ENCODE data around the gene PRKCB. TPM values are rescaled to one million over a fixed set of nuclear protein-coding genes. Genes with fewer than 3 reads are reported as not detected.

Gene PRKCB
- polyA plus RNA-seq, 1 donor (not counting 4 experiments of a cell fraction or from before 2014, with no cell fraction given), result 0.18 TPM

DNA sequence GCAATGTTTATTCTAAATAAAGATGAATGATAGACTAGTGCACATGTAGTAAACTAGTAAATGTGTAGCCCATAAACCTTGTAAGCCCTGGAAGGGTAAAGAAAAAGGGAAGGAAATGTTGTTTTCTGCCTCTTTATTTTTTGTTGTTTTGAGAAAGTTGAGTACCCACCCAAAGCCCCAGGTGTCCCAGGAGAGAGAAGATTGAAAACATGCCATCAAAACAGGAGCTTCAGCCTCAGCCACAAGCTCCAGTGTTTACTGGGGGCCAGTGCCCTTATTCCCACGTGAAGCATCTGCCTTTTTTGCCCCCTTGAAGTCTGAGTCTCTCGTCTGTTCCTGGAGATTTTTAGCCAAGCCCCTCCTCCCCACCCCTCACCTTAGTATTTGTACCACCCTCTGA lies 121.5 kb downstream of the PRKCB start:
- Histone ChIP-seq H3K27ac (ENCODE audit: control insufficient read depth, insufficient read depth, low read length) (no peak overlapping the region), H3K4me1 (ENCODE audit: control insufficient read depth, extremely low read depth, insufficient read depth, low read length) (no peaks in the 10 kb centered on the region), H3K79me2 (ENCODE audit: control insufficient read depth, insufficient read depth, low read length) (no peaks in the 10 kb centered on the region), H3K4me2 (ENCODE audit: control insufficient read depth, extremely low read depth, insufficient read depth, low read depth, low read length) (no peak overlapping the region), H3K27me3 (ENCODE audit: control insufficient read depth, extremely low read depth, insufficient read depth, low read length) (no peaks in the 10 kb centered on the region), H4K20me1 (ENCODE audit: control insufficient read depth, extremely low read depth, insufficient read depth, low read length) (no peaks in the 10 kb centered on the region), H3K4me3 (ENCODE audit: control insufficient read depth in 2 of 3, extremely low read depth in 1 of 3, insufficient read depth in 2 of 3, low read depth in 1 of 3, low read length in 3 of 3) (no peak overlapping the region), H3K9me1 (ENCODE audit: control insufficient read depth, extremely low read depth, insufficient read depth, low read length) (no peaks in the 10 kb centered on the region), H3K9me3 (ENCODE audit: control insufficient read depth, low read depth, low read length) (no peaks in the 10 kb centered on the region), H3K9ac (ENCODE audit: control insufficient read depth, extremely low read depth, insufficient read depth, low read length) (no peak overlapping the region), H2AFZ (ENCODE audit: control insufficient read depth, low read length) (no peak overlapping the region), H3K36me3 (ENCODE audit: control insufficient read depth in 2 of 2, extremely low read depth in 1 of 2, insufficient read depth in 2 of 2, low read length in 2 of 2) (no peaks in the 10 kb centered on the region)
- no peak for TF ChIP-seq EZH2 (IDR thresholded peaks at IDR 0.05; ENCODE audit: low read length)
- TF ChIP-seq, protein P1, sequence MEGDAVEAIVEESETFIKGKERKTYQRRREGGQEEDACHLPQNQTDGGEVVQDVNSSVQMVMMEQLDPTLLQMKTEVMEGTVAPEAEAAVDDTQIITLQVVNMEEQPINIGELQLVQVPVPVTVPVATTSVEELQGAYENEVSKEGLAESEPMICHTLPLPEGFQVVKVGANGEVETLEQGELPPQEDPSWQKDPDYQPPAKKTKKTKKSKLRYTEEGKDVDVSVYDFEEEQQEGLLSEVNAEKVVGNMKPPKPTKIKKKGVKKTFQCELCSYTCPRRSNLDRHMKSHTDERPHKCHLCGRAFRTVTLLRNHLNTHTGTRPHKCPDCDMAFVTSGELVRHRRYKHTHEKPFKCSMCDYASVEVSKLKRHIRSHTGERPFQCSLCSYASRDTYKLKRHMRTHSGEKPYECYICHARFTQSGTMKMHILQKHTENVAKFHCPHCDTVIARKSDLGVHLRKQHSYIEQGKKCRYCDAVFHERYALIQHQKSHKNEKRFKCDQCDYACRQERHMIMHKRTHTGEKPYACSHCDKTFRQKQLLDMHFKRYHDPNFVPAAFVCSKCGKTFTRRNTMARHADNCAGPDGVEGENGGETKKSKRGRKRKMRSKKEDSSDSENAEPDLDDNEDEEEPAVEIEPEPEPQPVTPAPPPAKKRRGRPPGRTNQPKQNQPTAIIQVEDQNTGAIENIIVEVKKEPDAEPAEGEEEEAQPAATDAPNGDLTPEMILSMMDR (optimal IDR thresholded peaks at IDR 0.05 in 1 of 3, IDR thresholded peaks at IDR 0.05 in 1 of 3, conservative IDR thresholded peaks at IDR 0.05 in 1 of 3; ENCODE audit: extremely low read depth in 1 of 3, insufficient read depth in 2 of 3, low read length in 3 of 3), result no peak
- DNase-seq (ENCODE audit: low read depth, low spot score) (no peak), FAIRE-seq (no peak)
- dilution Hi-C loops (cut with MboI; ENCODE audit: extremely low pct_ligation_motif_present, low sequenced_read_pairs), result no loop called here

DNA sequence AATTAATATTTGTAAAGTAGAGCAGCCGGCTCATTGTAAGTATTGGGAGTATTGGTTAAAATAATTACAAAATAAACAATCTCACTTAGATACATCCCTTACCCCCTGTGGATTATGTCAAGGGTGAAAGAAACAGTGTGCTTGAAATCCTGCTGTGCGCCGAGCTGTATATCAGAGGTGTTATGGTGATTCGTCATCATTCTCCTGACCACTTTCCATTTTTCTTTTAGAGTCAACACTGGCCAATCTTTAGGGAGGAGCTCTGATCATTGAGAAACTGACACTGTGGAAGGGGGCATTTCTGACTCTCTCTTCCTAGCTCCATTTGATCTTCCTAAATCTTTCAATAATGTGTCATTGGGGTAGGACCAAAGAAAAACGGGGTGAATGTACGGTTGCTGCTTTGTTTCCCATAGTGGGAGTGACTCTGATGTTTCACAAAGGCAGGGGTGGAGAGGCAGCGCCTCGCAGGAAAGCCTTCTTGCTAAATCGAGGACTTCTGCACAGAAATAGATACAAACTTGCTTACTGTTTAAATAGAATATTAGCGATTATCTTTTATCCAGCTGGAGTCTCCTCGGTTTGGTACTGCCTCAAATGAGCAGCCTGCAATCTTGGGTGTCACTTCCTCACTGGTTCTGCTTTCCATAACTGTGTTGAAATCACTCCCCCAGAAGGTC lies 123.4 kb downstream of the PRKCB start:
- Histone ChIP-seq H2AFZ (ENCODE audit: control insufficient read depth, low read length) (no peak overlapping the region), H3K4me1 (ENCODE audit: control insufficient read depth, extremely low read depth, insufficient read depth, low read length) (no peaks in the 10 kb centered on the region), H3K4me3 (ENCODE audit: control insufficient read depth in 2 of 3, extremely low read depth in 1 of 3, insufficient read depth in 2 of 3, low read depth in 1 of 3, low read length in 3 of 3) (no peak overlapping the region), H3K9me1 (ENCODE audit: control insufficient read depth, extremely low read depth, insufficient read depth, low read length) (no peaks in the 10 kb centered on the region), H3K27ac (ENCODE audit: control insufficient read depth, insufficient read depth, low read length) (no peak overlapping the region), H4K20me1 (ENCODE audit: control insufficient read depth, extremely low read depth, insufficient read depth, low read length) (no peaks in the 10 kb centered on the region), H3K79me2 (ENCODE audit: control insufficient read depth, insufficient read depth, low read length) (no peaks in the 10 kb centered on the region), H3K9ac (ENCODE audit: control insufficient read depth, extremely low read depth, insufficient read depth, low read length) (no peak overlapping the region), H3K27me3 (ENCODE audit: control insufficient read depth, extremely low read depth, insufficient read depth, low read length) (no peaks in the 10 kb centered on the region), H3K9me3 (ENCODE audit: control insufficient read depth, low read depth, low read length) (no peaks in the 10 kb centered on the region), H3K36me3 (ENCODE audit: control insufficient read depth in 2 of 2, extremely low read depth in 1 of 2, insufficient read depth in 2 of 2, low read length in 2 of 2) (no peaks in the 10 kb centered on the region), H3K4me2 (ENCODE audit: control insufficient read depth, extremely low read depth, insufficient read depth, low read depth, low read length) (no peak overlapping the region)
- no peak for TF ChIP-seq EZH2 (IDR thresholded peaks at IDR 0.05; ENCODE audit: low read length)
- TF ChIP-seq, protein P1 (optimal IDR thresholded peaks at IDR 0.05 in 1 of 3, IDR thresholded peaks at IDR 0.05 in 1 of 3, conservative IDR thresholded peaks at IDR 0.05 in 1 of 3; ENCODE audit: extremely low read depth in 1 of 3, insufficient read depth in 2 of 3, low read length in 3 of 3), result no peak
- FAIRE-seq, result no peak
- DNase-seq (ENCODE audit: low read depth, low spot score), result no peak
- dilution Hi-C loops (cut with MboI; ENCODE audit: extremely low pct_ligation_motif_present, low sequenced_read_pairs), result no loop called here

All from keratinocyte (primary cell).